ENCODE data around the gene SENP5. TPM values are rescaled to one million over a fixed set of nuclear protein-coding genes. Genes with fewer than 3 reads are reported as not detected.
A peak's percentile ranks its signal among the peaks of the same experiment; 100 is the strongest.

The SENP5 gene
- polyA plus RNA-seq, 3 donors, result 6.7 to 10.4 (median 8.4) TPM

DNA sequence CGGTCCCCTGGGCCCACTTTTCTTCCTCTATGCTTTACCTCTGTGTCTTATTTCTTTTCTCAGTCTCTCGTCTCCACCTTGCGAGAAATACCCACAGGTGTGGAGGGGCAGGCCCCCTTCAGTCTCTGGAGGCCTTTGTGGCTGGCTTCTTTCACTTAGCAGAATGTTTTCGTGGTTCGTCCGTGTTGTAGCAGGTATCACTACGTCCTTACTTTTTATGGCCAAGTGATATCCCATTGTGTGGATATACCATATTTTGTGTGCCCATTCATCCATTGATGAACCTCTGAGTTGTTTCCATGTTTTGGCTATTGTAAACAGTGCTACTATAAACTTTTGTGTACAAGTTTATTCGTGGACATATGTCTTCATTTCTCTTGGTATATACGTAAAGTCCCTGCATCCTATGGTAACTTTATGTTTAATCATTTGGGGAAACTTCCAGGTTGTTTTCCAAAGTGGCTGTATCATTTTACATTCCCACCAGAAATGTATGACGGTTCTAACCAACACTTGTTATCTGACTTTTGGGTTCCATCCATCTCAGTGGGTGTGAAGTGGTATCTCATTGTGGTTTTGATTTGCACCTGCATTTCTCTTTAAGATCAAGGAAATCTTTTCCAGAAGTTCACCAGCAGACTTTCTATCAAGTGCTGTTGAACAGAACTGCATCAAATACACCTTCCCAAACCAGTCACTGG lies 95.4 kb downstream of the SENP5 start:
- no peak for DNase-seq
- peaks cover 8% of the 10 kb centered on the region for H3K79me2 ChIP-seq (ENCODE audit: insufficient read depth, low read length)
- H3K36me3 Mint-ChIP-seq, result peaks cover 9 to 18% of the 10 kb centered on the region in 2 donors
- H4K20me1 ChIP-seq (ENCODE audit: insufficient read depth, low read length), result no peaks in the 10 kb centered on the region
- no peak overlapping the region for H3K27ac ChIP-seq (ENCODE audit: low read depth in 1 of 2, low read length in 2 of 2)
- no peaks in the 10 kb centered on the region for H3K27me3 ChIP-seq (ENCODE audit: control insufficient read depth in 2 of 2, insufficient read depth in 2 of 2, low read length in 2 of 2)
- H3K27me3 Mint-ChIP-seq (ENCODE audit: low read depth in 3 of 3), result peaks cover 5 to 11% (median 5%) of the 10 kb centered on the region in 3 donors
- H3K9ac ChIP-seq (ENCODE audit: insufficient read depth, low read length, poor library complexity, severe bottlenecking), result no peak overlapping the region
- peaks cover 0 to 18% (median 14%) of the 10 kb centered on the region in 7 donors for H3K9me3 Mint-ChIP-seq
- no peak overlapping the region for H3K4me3 Mint-ChIP-seq
- no peak overlapping the region for H3K4me3 ChIP-seq (replicated peaks in 1 of 3; ENCODE audit: low read depth in 2 of 3, low read length in 3 of 3)
- TF ChIP-seq, protein P1, sequence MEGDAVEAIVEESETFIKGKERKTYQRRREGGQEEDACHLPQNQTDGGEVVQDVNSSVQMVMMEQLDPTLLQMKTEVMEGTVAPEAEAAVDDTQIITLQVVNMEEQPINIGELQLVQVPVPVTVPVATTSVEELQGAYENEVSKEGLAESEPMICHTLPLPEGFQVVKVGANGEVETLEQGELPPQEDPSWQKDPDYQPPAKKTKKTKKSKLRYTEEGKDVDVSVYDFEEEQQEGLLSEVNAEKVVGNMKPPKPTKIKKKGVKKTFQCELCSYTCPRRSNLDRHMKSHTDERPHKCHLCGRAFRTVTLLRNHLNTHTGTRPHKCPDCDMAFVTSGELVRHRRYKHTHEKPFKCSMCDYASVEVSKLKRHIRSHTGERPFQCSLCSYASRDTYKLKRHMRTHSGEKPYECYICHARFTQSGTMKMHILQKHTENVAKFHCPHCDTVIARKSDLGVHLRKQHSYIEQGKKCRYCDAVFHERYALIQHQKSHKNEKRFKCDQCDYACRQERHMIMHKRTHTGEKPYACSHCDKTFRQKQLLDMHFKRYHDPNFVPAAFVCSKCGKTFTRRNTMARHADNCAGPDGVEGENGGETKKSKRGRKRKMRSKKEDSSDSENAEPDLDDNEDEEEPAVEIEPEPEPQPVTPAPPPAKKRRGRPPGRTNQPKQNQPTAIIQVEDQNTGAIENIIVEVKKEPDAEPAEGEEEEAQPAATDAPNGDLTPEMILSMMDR (IDR thresholded peaks at IDR 0.05), result no peak
- peak overlapping the region in 1 of 7 donors; percentile 20 for H3K27ac Mint-ChIP-seq
- H3K4me1 ChIP-seq (ENCODE audit: control insufficient read depth in 1 of 2, insufficient read depth in 2 of 2, low read length in 2 of 2), result peaks cover 6% of the 10 kb centered on the region in 2 donors
- H3K4me2 ChIP-seq (replicated peaks; ENCODE audit: extremely low read depth, low read length, poor library complexity, severe bottlenecking), result no peak overlapping the region
- no peak overlapping the region for H2AFZ ChIP-seq (ENCODE audit: insufficient read depth, low read depth, low read length, poor library complexity, severe bottlenecking)
- intact Hi-C loops (cut with micrococcal nuclease), result no loop called here
- peaks cover 4 to 23% of the 10 kb centered on the region in 2 donors for H3K9me3 ChIP-seq (replicated peaks in 1 of 2; ENCODE audit: control insufficient read depth in 1 of 2, insufficient read depth in 1 of 2, low read length in 2 of 2)
- 93% methylated on average over 7 of the region's 10 CpGs for WGBS (ENCODE audit: insufficient coverage)
- no peaks in the 10 kb centered on the region for H3K36me3 ChIP-seq (replicated peaks in 1 of 2; ENCODE audit: control insufficient read depth in 1 of 2, insufficient read depth in 2 of 2, low read length in 2 of 2)
- H3K4me1 Mint-ChIP-seq, result peaks cover 7% of the 10 kb centered on the region

DNA sequence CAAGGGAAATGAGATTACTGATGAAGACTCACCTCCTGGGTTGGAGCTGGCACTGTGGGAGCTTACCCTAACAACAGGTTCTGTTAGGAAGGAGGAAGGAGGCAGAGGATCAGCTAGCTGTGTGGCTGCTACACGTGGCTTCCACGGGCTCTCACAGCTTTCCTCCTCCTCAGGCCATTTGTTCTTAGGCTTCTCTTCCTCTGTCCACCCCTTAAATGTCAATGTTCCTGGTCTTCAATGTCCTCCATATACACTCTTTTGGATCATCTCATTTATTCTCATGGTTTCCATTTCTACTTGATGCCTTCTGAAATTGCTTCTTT lies 95.9 kb downstream of the SENP5 start:
- Histone ChIP-seq H3K4me2 (replicated peaks; ENCODE audit: extremely low read depth, low read length, poor library complexity, severe bottlenecking) (no peak overlapping the region), H3K4me1 (ENCODE audit: control insufficient read depth in 1 of 2, insufficient read depth in 2 of 2, low read length in 2 of 2) (peaks cover 9 to 11% of the 10 kb centered on the region in 2 donors), H3K4me3 (replicated peaks in 1 of 3; ENCODE audit: low read depth in 2 of 3, low read length in 3 of 3) (no peak overlapping the region), H3K9me3 (replicated peaks in 1 of 2; ENCODE audit: control insufficient read depth in 1 of 2, insufficient read depth in 1 of 2, low read length in 2 of 2) (peaks cover 4 to 23% of the 10 kb centered on the region in 2 donors), H4K20me1 (ENCODE audit: insufficient read depth, low read length) (no peaks in the 10 kb centered on the region), H3K27me3 (ENCODE audit: control insufficient read depth in 2 of 2, insufficient read depth in 2 of 2, low read length in 2 of 2) (no peaks in the 10 kb centered on the region), H3K36me3 (replicated peaks in 1 of 2; ENCODE audit: control insufficient read depth in 1 of 2, insufficient read depth in 2 of 2, low read length in 2 of 2) (no peaks in the 10 kb centered on the region), H2AFZ (ENCODE audit: insufficient read depth, low read depth, low read length, poor library complexity, severe bottlenecking) (no peak overlapping the region), H3K79me2 (ENCODE audit: insufficient read depth, low read length) (peaks cover 10% of the 10 kb centered on the region), H3K9ac (ENCODE audit: insufficient read depth, low read length, poor library complexity, severe bottlenecking) (no peak overlapping the region), H3K27ac (ENCODE audit: low read depth in 1 of 2, low read length in 2 of 2) (no peak overlapping the region)
- Mint-ChIP-seq H3K36me3 (peaks cover 9 to 18% of the 10 kb centered on the region in 2 donors), H3K27ac (no peak overlapping the region), H3K9me3 (peaks cover 0 to 18% (median 14%) of the 10 kb centered on the region in 7 donors), H3K27me3 (ENCODE audit: low read depth in 3 of 3) (peaks cover 7 to 13% (median 7%) of the 10 kb centered on the region in 3 donors), H3K4me1 (peaks cover 9% of the 10 kb centered on the region), H3K4me3 (no peak overlapping the region)
- intact Hi-C loops (cut with micrococcal nuclease), result no loop called here
- TF ChIP-seq, protein P1 (IDR thresholded peaks at IDR 0.05), result no peak
- DNase-seq, result no peak
- WGBS (ENCODE audit: insufficient coverage), result no CpG with 5 or more reads among the region's 2 CpGs

All from CD14-positive monocyte (primary cell).